ENCODE measurements around the gene RPL19.

RPL19 gene

GRCh38 chr17:39196241-39196807, 3.8 kb upstream of the RPL19 start:
- Histone ChIP-seq H4K20me1 (peaks cover 6 to 56% (median 42%) of the 10 kb centered on the region in 11 experiments; a peak in 21 of 22 replicates), H3K36me3 (peaks cover 29 to 36% (median 35%) of the 10 kb centered on the region in 11 experiments), H3K9ac (peak overlapping the region; percentile 30 to 95 (median 50); a peak in 17 of 22 replicates), H3K4me1 (peaks cover 51 to 62% (median 59%) of the 10 kb centered on the region in 10 experiments), H3K27ac (peak overlapping the region in 8 of 11 experiments; percentile 15 to 57 (median 44); a peak in 13 of 22 replicates), H3K4me2 (peak overlapping the region; percentile 79 to 98 (median 93)), H3K9me3 (replicated peaks in 1 of 11) (no peaks in the 10 kb centered on the region), H3K27me3 (no peaks in the 10 kb centered on the region), H3K4me3 (peak overlapping the region; percentile 29 to 84 (median 78); a peak in 19 of 20 replicates)
- TF ChIP-seq Cebpa-rat (IDR thresholded peaks at IDR 0.05), result no peak

- peaks cover 57 to 68% (median 65%) of the 10 kb centered on the region in 10 experiments for H3K4me1 ChIP-seq
- no peaks in the 10 kb centered on the region for H3K9me3 ChIP-seq (replicated peaks in 1 of 11)
- H3K4me2 ChIP-seq, result peak overlapping the region; percentile 79 to 98 (median 93)
- TF ChIP-seq Cebpa-rat (IDR thresholded peaks at IDR 0.05), result no peak
- H3K4me3 ChIP-seq, result peak overlapping the region; percentile 61 to 84 (median 80)
- H4K20me1 ChIP-seq, result peaks cover 11 to 56% (median 45%) of the 10 kb centered on the region in 11 experiments; a peak in 21 of 22 replicates
- H3K36me3 ChIP-seq, result peaks cover 29 to 36% (median 35%) of the 10 kb centered on the region in 11 experiments
- H3K9ac ChIP-seq, result peak overlapping the region; percentile 76 to 97 (median 85)
- no peaks in the 10 kb centered on the region for H3K27me3 ChIP-seq
- peak overlapping the region in 10 of 11 experiments; percentile 55 to 100 (median 98); a peak in 20 of 22 replicates for H3K27ac ChIP-seq
Measured at GRCh38 chr17:39196808-39197291, 3.2 kb upstream of the RPL19 start.

- H3K9me3 ChIP-seq (replicated peaks in 1 of 11), result no peaks in the 10 kb centered on the region
- peaks cover 64 to 75% (median 72%) of the 10 kb centered on the region in 10 experiments for H3K4me1 ChIP-seq
- peak within 1 kb of the TSS; percentile 76 to 99 (median 89) for H3K9ac ChIP-seq
- H4K20me1 ChIP-seq, result peaks cover 19 to 56% (median 48%) of the 10 kb centered on the region in 11 experiments
- H3K4me3 ChIP-seq, result peak within 1 kb of the TSS; percentile 61 to 84 (median 80)
- H3K27ac ChIP-seq, result peak within 1 kb of the TSS in 10 of 11 experiments; percentile 78 to 100 (median 99); a peak in 20 of 22 replicates
- peak within 1 kb of the TSS; percentile 79 to 98 (median 93) for H3K4me2 ChIP-seq
- TF ChIP-seq Cebpa-rat (IDR thresholded peaks at IDR 0.05), result no peak
- H3K27me3 ChIP-seq, result no peaks in the 10 kb centered on the region
- peaks cover 29 to 36% (median 35%) of the 10 kb centered on the region in 11 experiments for H3K36me3 ChIP-seq
Measured at GRCh38 chr17:39197380-39198185, 2.5 kb upstream of the RPL19 start, which contains the start of gene CACNB1. TSS of gene CACNB1 (minus strand) at chr17:39197669. CDS start at chr17:39197495, 174 bp downstream.

GRCh38 chr17:39198186-39198566, 1.9 kb upstream of the RPL19 start:
- Histone ChIP-seq H3K27ac (peak overlapping the region in 10 of 11 experiments; percentile 34 to 100 (median 98); a peak in 18 of 22 replicates), H3K4me2 (peak overlapping the region; percentile 79 to 98 (median 93)), H3K27me3 (no peaks in the 10 kb centered on the region), H3K9ac (peak overlapping the region in 8 of 11 experiments; percentile 81 to 97 (median 88); a peak in 17 of 22 replicates), H3K4me1 (peaks cover 69 to 78% (median 75%) of the 10 kb centered on the region in 10 experiments), H4K20me1 (peaks cover 25 to 56% (median 50%) of the 10 kb centered on the region in 11 experiments), H3K9me3 (replicated peaks in 1 of 11) (no peaks in the 10 kb centered on the region), H3K4me3 (peak overlapping the region; percentile 61 to 84 (median 80); a peak in 18 of 20 replicates), H3K36me3 (peaks cover 29 to 36% (median 35%) of the 10 kb centered on the region in 11 experiments)
- peak in 2 of 11 experiments; percentile 25 to 54; a peak in 2 of 22 replicates for TF ChIP-seq Cebpa-rat (IDR thresholded peaks at IDR 0.05)

- TF ChIP-seq Cebpa-rat (IDR thresholded peaks at IDR 0.05), result peak in 3 of 11 experiments; percentile 33 to 66 (median 60); a peak in 3 of 22 replicates
- H3K9me3 ChIP-seq (replicated peaks in 1 of 11), result no peaks in the 10 kb centered on the region
- H3K36me3 ChIP-seq, result peaks cover 38 to 42% (median 40%) of the 10 kb centered on the region in 11 experiments
- H3K4me1 ChIP-seq, result peaks cover 66 to 75% (median 71%) of the 10 kb centered on the region in 10 experiments
- H3K4me2 ChIP-seq, result peak overlapping the region; percentile 79 to 98 (median 93)
- peak overlapping the region; percentile 79 to 90 (median 87) for H3K4me3 ChIP-seq
- H3K27ac ChIP-seq, result peak overlapping the region; percentile 97 to 100 (median 99)
- H4K20me1 ChIP-seq, result peaks cover 40 to 58% (median 53%) of the 10 kb centered on the region in 11 experiments
- H3K27me3 ChIP-seq, result no peaks in the 10 kb centered on the region
- peak overlapping the region; percentile 94 to 100 (median 97) for H3K9ac ChIP-seq
Measured at GRCh38 chr17:39199820-39200069, 338 bp upstream of the RPL19 start.

GRCh38 chr17:39200957-39201510, 951 bp downstream of the RPL19 start:
- Histone ChIP-seq H4K20me1 (peaks cover 44 to 55% (median 49%) of the 10 kb centered on the region in 11 experiments), H3K4me1 (peaks cover 53 to 66% (median 60%) of the 10 kb centered on the region in 10 experiments), H3K9ac (peak overlapping the region; percentile 94 to 100 (median 97)), H3K4me3 (peak overlapping the region; percentile 79 to 90 (median 87)), H3K36me3 (peaks cover 43 to 47% (median 46%) of the 10 kb centered on the region in 11 experiments), H3K4me2 (peak overlapping the region; percentile 79 to 98 (median 93)), H3K27me3 (no peaks in the 10 kb centered on the region), H3K27ac (peak overlapping the region; percentile 97 to 100 (median 99)), H3K9me3 (replicated peaks in 1 of 11) (no peaks in the 10 kb centered on the region)
- TF ChIP-seq Cebpa-rat (IDR thresholded peaks at IDR 0.05), result no peak

GRCh38 chr17:39204245-39204644, 4.2 kb downstream of the RPL19 start:
- Histone ChIP-seq H3K4me1 (peaks cover 61 to 73% (median 69%) of the 10 kb centered on the region in 10 experiments), H4K20me1 (peaks cover 44 to 65% (median 54%) of the 10 kb centered on the region in 11 experiments), H3K27me3 (no peaks in the 10 kb centered on the region), H3K9me3 (replicated peaks in 1 of 11) (no peaks in the 10 kb centered on the region), H3K4me2 (peak overlapping the region in 10 of 11 experiments; percentile 55 to 97 (median 90); a peak in 9 of 22 replicates), H3K4me3 (peak overlapping the region in 1 of 10 experiments; percentile 86; a peak in 1 of 20 replicates), H3K36me3 (peaks cover 43 to 47% (median 46%) of the 10 kb centered on the region in 11 experiments), H3K27ac (no peak overlapping the region; a peak in 1 of 22 replicates), H3K9ac (peak overlapping the region in 10 of 11 experiments; percentile 5 to 99 (median 95); a peak in 14 of 22 replicates)
- no peak for TF ChIP-seq Cebpa-rat (IDR thresholded peaks at IDR 0.05)

GRCh38 chr17:39205112-39205526, 5.0 kb downstream of the RPL19 start:
- H3K27ac ChIP-seq, result no peak overlapping the region
- peaks cover 65 to 78% (median 74%) of the 10 kb centered on the region in 10 experiments for H3K4me1 ChIP-seq
- peaks cover 43 to 47% (median 46%) of the 10 kb centered on the region in 11 experiments for H3K36me3 ChIP-seq

More at GRCh38 chr17:39205112-39205526, 5.0 kb downstream of the RPL19 start:
- Histone ChIP-seq H4K20me1 (peaks cover 44 to 65% (median 54%) of the 10 kb centered on the region in 11 experiments), H3K4me3 (no peak overlapping the region), H3K9ac (0 out of 22 replicates have a peak overlapping the region, but pooled peaks of 1 of the 11 experiments have one; percentile 5), H3K9me3 (replicated peaks in 1 of 11) (no peaks in the 10 kb centered on the region), H3K27me3 (no peaks in the 10 kb centered on the region), H3K4me2 (0 out of 22 replicates have a peak overlapping the region, but pooled peaks of 1 of the 11 experiments have one; percentile 84)
- TF ChIP-seq Cebpa-rat (IDR thresholded peaks at IDR 0.05), result no peak

All from BLaER1 treated with 17β-estradiol and CSF1 and Interleukin-3, amounts not matched to agents 10 nM and 100 nM (cell line).